ENCODE data around the gene C1QTNF8. TPM values are rescaled to one million over a fixed set of nuclear protein-coding genes. Genes with fewer than 3 reads are reported as not detected.

The C1QTNF8 gene
- total RNA-seq, 3 donors from 2014 or later (not counting 1 experiment from before 2014, with no cell fraction given) = not detected

GRCh38 chr16:1078579-1079021 is 17.4 kb downstream of the C1QTNF8 start:
- Mint-ChIP-seq H3K4me3 (no peak overlapping the region), H3K36me3 (no peaks in the 10 kb centered on the region), H3K27me3 (ENCODE audit: low read depth in 2 of 2) (peaks cover 9 to 14% of the 10 kb centered on the region in 2 donors), H3K4me1 (no peaks in the 10 kb centered on the region), H3K9me3 (no peaks in the 10 kb centered on the region), H3K27ac (no peak overlapping the region)
- no peak overlapping the region for H3K27ac ChIP-seq (ENCODE audit: low read length)
- H3K9me3 ChIP-seq (ENCODE audit: control insufficient read depth, insufficient read depth, low read length) = no peaks in the 10 kb centered on the region
- peaks cover 2% of the 10 kb centered on the region for H3K27me3 ChIP-seq (ENCODE audit: control insufficient read depth, insufficient read depth, low read length)
- TF ChIP-seq CTCF (IDR thresholded peaks at IDR 0.05) = no peak
- H3K36me3 ChIP-seq (ENCODE audit: control insufficient read depth, insufficient read depth, low read length) = no peaks in the 10 kb centered on the region
- H3K4me1 ChIP-seq (ENCODE audit: control insufficient read depth, insufficient read depth, low read length) = no peaks in the 10 kb centered on the region
- no peak for ATAC-seq
- intact Hi-C loops (cut with micrococcal nuclease) = no loop called here
- H3K4me3 ChIP-seq (ENCODE audit: low read length) = no peak overlapping the region
- WGBS (ENCODE audit: insufficient coverage) = 83% methylated on average over 28 of the region's 28 CpGs
- DNase-seq = no peak

GRCh38 chr16:1077877-1078578 is 18.0 kb downstream of the C1QTNF8 start:
- intact Hi-C loops (cut with micrococcal nuclease) = no loop called here
- H3K9me3 Mint-ChIP-seq = no peaks in the 10 kb centered on the region
- H3K36me3 Mint-ChIP-seq = no peaks in the 10 kb centered on the region
- Histone ChIP-seq H3K9me3 (ENCODE audit: control insufficient read depth, insufficient read depth, low read length) (no peaks in the 10 kb centered on the region), H3K4me1 (ENCODE audit: control insufficient read depth, insufficient read depth, low read length) (no peaks in the 10 kb centered on the region), H3K36me3 (ENCODE audit: control insufficient read depth, insufficient read depth, low read length) (no peaks in the 10 kb centered on the region), H3K4me3 (ENCODE audit: low read length) (no peak overlapping the region), H3K27ac (ENCODE audit: low read length) (no peak overlapping the region), H3K27me3 (ENCODE audit: control insufficient read depth, insufficient read depth, low read length) (peaks cover 2% of the 10 kb centered on the region)
- WGBS (ENCODE audit: insufficient coverage) = 84% methylated on average over 36 of the region's 36 CpGs
- H3K4me3 Mint-ChIP-seq = no peak overlapping the region
- DNase-seq (no peak), ATAC-seq (no peak)
- H3K27me3 Mint-ChIP-seq (ENCODE audit: low read depth in 2 of 2) = peaks cover 9 to 14% of the 10 kb centered on the region in 2 donors
- no peak for TF ChIP-seq CTCF (IDR thresholded peaks at IDR 0.05)
- no peaks in the 10 kb centered on the region for H3K4me1 Mint-ChIP-seq
- H3K27ac Mint-ChIP-seq = no peak overlapping the region

GRCh38 chr16:1076801-1077576 is 19.1 kb downstream of the C1QTNF8 start:
- H3K27ac Mint-ChIP-seq = no peak overlapping the region
- no peaks in the 10 kb centered on the region for H3K36me3 Mint-ChIP-seq
- no peaks in the 10 kb centered on the region for H3K4me1 Mint-ChIP-seq
- DNase-seq (no peak), ATAC-seq (no peak)
- Histone ChIP-seq H3K27ac (ENCODE audit: low read length) (no peak overlapping the region), H3K4me3 (ENCODE audit: low read length) (no peak overlapping the region), H3K36me3 (ENCODE audit: control insufficient read depth, insufficient read depth, low read length) (no peaks in the 10 kb centered on the region), H3K27me3 (ENCODE audit: control insufficient read depth, insufficient read depth, low read length) (peaks cover 2% of the 10 kb centered on the region), H3K9me3 (ENCODE audit: control insufficient read depth, insufficient read depth, low read length) (no peaks in the 10 kb centered on the region), H3K4me1 (ENCODE audit: control insufficient read depth, insufficient read depth, low read length) (no peaks in the 10 kb centered on the region)
- WGBS (ENCODE audit: insufficient coverage) = 53% methylated on average over 16 of the region's 16 CpGs
- H3K9me3 Mint-ChIP-seq = no peaks in the 10 kb centered on the region
- intact Hi-C loops (cut with micrococcal nuclease) = no loop called here
- TF ChIP-seq CTCF (IDR thresholded peaks at IDR 0.05) = no peak
- no peak overlapping the region for H3K4me3 Mint-ChIP-seq
- peaks cover 5 to 8% of the 10 kb centered on the region in 2 donors for H3K27me3 Mint-ChIP-seq (ENCODE audit: low read depth in 2 of 2)

All from natural killer cell (primary cell).